ENCODE results near the gene VAV1. TPM values are rescaled to one million over a fixed set of nuclear protein-coding genes. Genes with fewer than 3 reads are reported as not detected.
A peak's percentile ranks its signal among the peaks of the same experiment; 100 is the strongest.

The VAV1 gene
- total and polyA plus RNA-seq, 2 of the 13 experiments (the other 11 are each of a cell fraction or from before 2014, with no cell fraction given), result not detected

GRCh38 chr19:6752256-6753177 lies 20.0 kb upstream of the VAV1 start (continued):
- TF ChIP-seq ATF5 (CRISPR knock-in tag; IDR thresholded peaks at IDR 0.05; ENCODE audit: low read depth) (no peak), HNRNPLL (IDR thresholded peaks at IDR 0.05; ENCODE audit: low read depth, low read length, poor library complexity, severe bottlenecking) (peak; percentile 64), SP5 (CRISPR knock-in tag; IDR thresholded peaks at IDR 0.05; ENCODE audit: borderline replicate concordance, low read depth) (peak; percentile 47), CBX2 (IDR thresholded peaks at IDR 0.05; ENCODE audit: low read depth, low read length) (no peak), CBX2 (CRISPR knock-in tag; IDR thresholded peaks at IDR 0.05; ENCODE audit: low read depth) (0 out of 2 replicates have a peak, but pooled peaks have one; percentile 13), SMAD1 (CRISPR knock-in tag; IDR thresholded peaks at IDR 0.05; ENCODE audit: borderline replicate concordance, low read depth) (peak; percentile 85), YEATS2 (CRISPR knock-in tag; IDR thresholded peaks at IDR 0.05; ENCODE audit: borderline replicate concordance) (peak; percentile 30; the same call in 1 of the 2 replicates), CREM (IDR thresholded peaks at IDR 0.05) (peak; percentile 31; the same call in 1 of the 2 replicates), CREM (CRISPR knock-in tag; IDR thresholded peaks at IDR 0.05) (no peak), PRMT3 (CRISPR knock-in tag; IDR thresholded peaks at IDR 0.05; ENCODE audit: borderline replicate concordance, low read depth) (no peak), TAF15 (IDR thresholded peaks at IDR 0.05; ENCODE audit: low read depth, low read length, poor library complexity, severe bottlenecking) (peak; percentile 24), MIER2 (CRISPR knock-in tag; IDR thresholded peaks at IDR 0.05) (no peak; the same call in 1 of the 2 replicates), MLXIP (CRISPR knock-in tag; IDR thresholded peaks at IDR 0.05; ENCODE audit: borderline replicate concordance) (no peak), STAG1 (CRISPR knock-in tag; IDR thresholded peaks at IDR 0.05) (no peak), ZNF605 (CRISPR knock-in tag; IDR thresholded peaks at IDR 0.05) (peak; percentile 74), TARDBP (CRISPR knock-in tag; IDR thresholded peaks at IDR 0.05) (peak; percentile 79), ZNF337 (CRISPR knock-in tag; IDR thresholded peaks at IDR 0.05; ENCODE audit: borderline replicate concordance, low read depth) (peak; percentile 12; the same call in 1 of the 2 replicates), PHF20 (CRISPR knock-in tag; IDR thresholded peaks at IDR 0.05) (no peak; the same call in 1 of the 2 replicates), SSRP1 (CRISPR knock-in tag; IDR thresholded peaks at IDR 0.05) (no peak), SRSF1 (optimal IDR thresholded peaks at IDR 0.05; ENCODE audit: low read depth, low read length) (peak; percentile 60), ZNF432 (CRISPR knock-in tag; IDR thresholded peaks at IDR 0.05; ENCODE audit: borderline replicate concordance) (no peak), ZNF207 (IDR thresholded peaks at IDR 0.05; ENCODE audit: borderline replicate concordance) (no peak)
- TF ChIP-seq, protein P1, sequence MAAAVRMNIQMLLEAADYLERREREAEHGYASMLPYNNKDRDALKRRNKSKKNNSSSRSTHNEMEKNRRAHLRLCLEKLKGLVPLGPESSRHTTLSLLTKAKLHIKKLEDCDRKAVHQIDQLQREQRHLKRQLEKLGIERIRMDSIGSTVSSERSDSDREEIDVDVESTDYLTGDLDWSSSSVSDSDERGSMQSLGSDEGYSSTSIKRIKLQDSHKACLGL (CRISPR knock-in tag; IDR thresholded peaks at IDR 0.05), result peak; percentile 72; the same call in 1 of the 2 replicates
- TF ChIP-seq, protein P2, sequence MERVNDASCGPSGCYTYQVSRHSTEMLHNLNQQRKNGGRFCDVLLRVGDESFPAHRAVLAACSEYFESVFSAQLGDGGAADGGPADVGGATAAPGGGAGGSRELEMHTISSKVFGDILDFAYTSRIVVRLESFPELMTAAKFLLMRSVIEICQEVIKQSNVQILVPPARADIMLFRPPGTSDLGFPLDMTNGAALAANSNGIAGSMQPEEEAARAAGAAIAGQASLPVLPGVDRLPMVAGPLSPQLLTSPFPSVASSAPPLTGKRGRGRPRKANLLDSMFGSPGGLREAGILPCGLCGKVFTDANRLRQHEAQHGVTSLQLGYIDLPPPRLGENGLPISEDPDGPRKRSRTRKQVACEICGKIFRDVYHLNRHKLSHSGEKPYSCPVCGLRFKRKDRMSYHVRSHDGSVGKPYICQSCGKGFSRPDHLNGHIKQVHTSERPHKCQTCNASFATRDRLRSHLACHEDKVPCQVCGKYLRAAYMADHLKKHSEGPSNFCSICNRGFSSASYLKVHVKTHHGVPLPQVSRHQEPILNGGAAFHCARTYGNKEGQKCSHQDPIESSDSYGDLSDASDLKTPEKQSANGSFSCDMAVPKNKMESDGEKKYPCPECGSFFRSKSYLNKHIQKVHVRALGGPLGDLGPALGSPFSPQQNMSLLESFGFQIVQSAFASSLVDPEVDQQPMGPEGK (CRISPR knock-in tag; IDR thresholded peaks at IDR 0.05), result peak; percentile 75; the same call in 1 of the 2 replicates
